ENCODE data around the gene FERMT3. TPM values are rescaled to one million over a fixed set of nuclear protein-coding genes. Genes with fewer than 3 reads are reported as not detected.

The FERMT3 gene
- polyA plus RNA-seq, 1 of the 3 experiments (the other 2 are of a cell fraction), result 1.4 TPM

DNA sequence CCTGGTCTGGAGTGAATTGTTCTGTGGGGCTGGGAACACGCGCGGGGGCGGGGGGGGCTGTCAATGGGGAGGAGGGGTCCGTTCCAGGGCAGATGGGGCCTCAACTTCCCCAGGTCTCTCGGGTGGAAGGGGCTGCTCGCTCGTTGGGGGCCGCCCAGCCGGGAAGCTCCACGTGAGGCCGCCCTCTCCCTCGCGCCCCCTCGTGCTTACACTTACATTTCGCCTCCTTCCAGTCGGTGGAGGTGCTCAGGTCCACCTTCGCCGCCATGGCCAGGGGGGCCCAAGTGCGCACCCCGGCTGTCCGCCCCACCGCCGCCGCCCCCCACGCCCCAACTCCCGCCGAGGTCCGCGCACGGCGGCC, 41.1 kb upstream of the FERMT3 start:
- POLR2A ChIA-PET, result interaction anchor here (0.7 to 1.0 kb wide), 2 partner anchors 16 to 191 kb away, joined by 3 read pairs; partner anchors contain the start of gene COX8A
- no peaks in the 10 kb centered on the region for H4K20me1 ChIP-seq (ENCODE audit: insufficient read depth)
- H3K4me1 ChIP-seq (ENCODE audit: control insufficient read depth in 1 of 2, insufficient read depth in 2 of 2, low read depth in 1 of 2, low read length in 1 of 2), result peaks cover 8 to 15% of the 10 kb centered on the region in 2 experiments; a peak in 3 of 4 replicates
- peak overlapping the region; percentile 95 for H3K4me2 ChIP-seq
- H3K9me2 ChIP-seq, result no peaks in the 10 kb centered on the region
- H3K9me3 ChIP-seq, result no peaks in the 10 kb centered on the region
- H2AFZ ChIP-seq (ENCODE audit: low read depth), result peak overlapping the region; percentile 95
- H3F3A ChIP-seq (replicated peaks; ENCODE audit: insufficient read depth), result peaks cover 4% of the 10 kb centered on the region
- no peaks in the 10 kb centered on the region for H3K36me3 ChIP-seq (replicated peaks in 1 of 2; ENCODE audit: control insufficient read depth in 1 of 2, insufficient read depth in 2 of 2, low read length in 1 of 2)
- DNase-seq, result no peak
- H3K9ac ChIP-seq, result peak overlapping the region; percentile 73
- no peak for TF ChIP-seq RCOR1 (IDR thresholded peaks at IDR 0.05; ENCODE audit: low read length)
- TF ChIP-seq, protein P1, sequence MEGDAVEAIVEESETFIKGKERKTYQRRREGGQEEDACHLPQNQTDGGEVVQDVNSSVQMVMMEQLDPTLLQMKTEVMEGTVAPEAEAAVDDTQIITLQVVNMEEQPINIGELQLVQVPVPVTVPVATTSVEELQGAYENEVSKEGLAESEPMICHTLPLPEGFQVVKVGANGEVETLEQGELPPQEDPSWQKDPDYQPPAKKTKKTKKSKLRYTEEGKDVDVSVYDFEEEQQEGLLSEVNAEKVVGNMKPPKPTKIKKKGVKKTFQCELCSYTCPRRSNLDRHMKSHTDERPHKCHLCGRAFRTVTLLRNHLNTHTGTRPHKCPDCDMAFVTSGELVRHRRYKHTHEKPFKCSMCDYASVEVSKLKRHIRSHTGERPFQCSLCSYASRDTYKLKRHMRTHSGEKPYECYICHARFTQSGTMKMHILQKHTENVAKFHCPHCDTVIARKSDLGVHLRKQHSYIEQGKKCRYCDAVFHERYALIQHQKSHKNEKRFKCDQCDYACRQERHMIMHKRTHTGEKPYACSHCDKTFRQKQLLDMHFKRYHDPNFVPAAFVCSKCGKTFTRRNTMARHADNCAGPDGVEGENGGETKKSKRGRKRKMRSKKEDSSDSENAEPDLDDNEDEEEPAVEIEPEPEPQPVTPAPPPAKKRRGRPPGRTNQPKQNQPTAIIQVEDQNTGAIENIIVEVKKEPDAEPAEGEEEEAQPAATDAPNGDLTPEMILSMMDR (IDR thresholded peaks at IDR 0.05), result peak; percentile 21; the same call in 1 of the 2 replicates
- H3K79me2 ChIP-seq (ENCODE audit: insufficient read depth), result peaks cover 7% of the 10 kb centered on the region; the same call in 1 of the 2 replicates
- H3K4me3 ChIP-seq (ENCODE audit: low read depth in 2 of 2, low read length in 1 of 2), result peak overlapping the region; percentile 66 to 81
- no peaks in the 10 kb centered on the region for H3K27me3 ChIP-seq (ENCODE audit: insufficient read depth)
- CTCF ChIA-PET, result interaction anchor here (0.9 to 7.2 kb wide), 7 partner anchors 14 to 329 kb away, joined by 3 to 61 read pairs (median 6); partner anchors contain the start of genes NUDT22 and TRPT1
- WGBS (ENCODE audit: low lambda C conversion rate), result 0% methylated on average over 1 of the region's 32 CpGs
- peak overlapping the region in 1 of 2 experiments; percentile 56; a peak in 1 of 4 replicates for H3K27ac ChIP-seq (ENCODE audit: low read depth in 2 of 2, low read length in 1 of 2)

DNA sequence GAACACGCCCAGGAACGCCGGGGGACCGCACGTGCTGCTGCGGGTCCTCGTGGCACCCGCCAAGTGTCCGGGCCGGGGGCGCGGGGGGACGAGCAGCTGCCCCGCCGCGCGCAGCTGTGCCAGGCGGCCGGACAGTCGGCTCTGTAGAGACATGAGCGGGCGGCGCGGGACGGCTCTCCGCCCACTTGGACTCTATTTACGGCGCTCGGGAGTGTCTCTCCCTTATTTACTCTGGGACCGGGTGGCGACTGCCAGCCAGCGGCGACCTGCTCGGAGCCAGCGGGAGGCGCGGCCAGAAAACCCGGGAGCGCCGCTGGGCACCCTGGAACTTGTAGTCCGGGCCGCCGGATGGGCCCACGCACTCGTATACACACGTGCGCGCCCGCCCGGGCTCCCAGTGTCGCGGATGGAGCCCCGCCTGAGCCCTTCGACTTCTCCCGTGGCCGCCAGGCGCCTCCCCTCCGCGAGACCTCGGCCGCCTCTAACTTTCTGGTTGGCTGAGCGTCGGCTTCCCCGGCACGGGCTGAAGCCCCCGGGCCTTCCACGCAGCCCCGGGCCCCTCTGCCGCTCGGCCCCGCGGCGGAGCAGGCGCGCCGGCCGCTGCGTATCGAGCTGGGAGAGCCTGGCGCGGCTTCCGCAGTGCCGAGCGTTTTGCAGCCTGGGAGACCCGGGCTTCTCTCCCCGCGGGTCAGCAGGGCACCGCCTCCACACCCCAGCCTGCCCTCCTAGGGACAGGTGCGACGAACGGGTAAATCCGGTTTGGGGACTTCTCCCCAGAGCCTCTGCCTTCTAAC, 40.5 kb upstream of the FERMT3 start, which contains the start of gene MACROD1:
Gene MACROD1, minus strand, starts transcription at position 272 of the 794 bp plus-strand sequence. Its CDS starts 119 bp downstream, at position 153.
- Histone ChIP-seq H3K27ac (ENCODE audit: low read depth in 2 of 2, low read length in 1 of 2) (peak within 1 kb of the TSS; percentile 17 to 77; a peak in 3 of 4 replicates), H3K9ac (peak within 1 kb of the TSS; percentile 73)

More for the DNA sequence above, 40.5 kb upstream of the FERMT3 start, which contains the start of gene MACROD1:
- WGBS (ENCODE audit: low lambda C conversion rate), result 0% methylated on average over 2 of the region's 92 CpGs
- Histone ChIP-seq H3K4me2 (peak within 1 kb of the TSS; percentile 95), H3K36me3 (replicated peaks in 1 of 2; ENCODE audit: control insufficient read depth in 1 of 2, insufficient read depth in 2 of 2, low read length in 1 of 2) (no peaks in the 10 kb centered on the region), H3K9me3 (no peaks in the 10 kb centered on the region), H3K27me3 (ENCODE audit: insufficient read depth) (no peaks in the 10 kb centered on the region), H3K4me3 (ENCODE audit: low read depth in 2 of 2, low read length in 1 of 2) (peak within 1 kb of the TSS; percentile 66 to 81), H3K4me1 (ENCODE audit: control insufficient read depth in 1 of 2, insufficient read depth in 2 of 2, low read depth in 1 of 2, low read length in 1 of 2) (peaks cover 8 to 15% of the 10 kb centered on the region in 2 experiments; a peak in 3 of 4 replicates), H3F3A (replicated peaks; ENCODE audit: insufficient read depth) (peaks cover 4% of the 10 kb centered on the region), H2AFZ (ENCODE audit: low read depth) (peak within 1 kb of the TSS; percentile 95), H4K20me1 (ENCODE audit: insufficient read depth) (no peaks in the 10 kb centered on the region), H3K79me2 (ENCODE audit: insufficient read depth) (peaks cover 7% of the 10 kb centered on the region; the same call in 1 of the 2 replicates), H3K9me2 (no peaks in the 10 kb centered on the region)
- ChIA-PET CTCF (interaction anchor here (0.9 to 7.2 kb wide), 9 partner anchors 15 to 329 kb away, joined by 3 to 61 read pairs (median 5); partner anchors contain the start of genes NUDT22, STIP1 and TRPT1), POLR2A (no interaction called here)
- peak; percentile 96 for DNase-seq
- TF ChIP-seq RAD21 (IDR thresholded peaks at IDR 0.05; ENCODE audit: low read length) (no peak), NFIC (IDR thresholded peaks at IDR 0.05; ENCODE audit: borderline replicate concordance) (0 out of 2 replicates have a peak, but pooled peaks have one; percentile 7), NRF1 (IDR thresholded peaks at IDR 0.05; ENCODE audit: low read depth, low read length) (peak; percentile 22; the same call in 1 of the 2 replicates), ELF1 (IDR thresholded peaks at IDR 0.05) (0 out of 2 replicates have a peak, but pooled peaks have one; percentile 34), YY1 (IDR thresholded peaks at IDR 0.05; ENCODE audit: low read depth) (no peak), RXRA (IDR thresholded peaks at IDR 0.05; ENCODE audit: borderline replicate concordance, low read depth) (no peak), MXI1 (IDR thresholded peaks at IDR 0.05; ENCODE audit: low read depth, low read length) (peak; percentile 75), SIN3A (IDR thresholded peaks at IDR 0.05; ENCODE audit: borderline replicate concordance, low read depth, low read length) (peak; percentile 32; the same call in 1 of the 2 replicates), TCF12 (IDR thresholded peaks at IDR 0.05) (0 out of 2 replicates have a peak, but pooled peaks have one; percentile 26), POLR2AphosphoS5 (IDR thresholded peaks at IDR 0.05; ENCODE audit: low read depth, low read length) (peak; percentile 55; the same call in 1 of the 2 replicates)
- TF ChIP-seq, protein P2, sequence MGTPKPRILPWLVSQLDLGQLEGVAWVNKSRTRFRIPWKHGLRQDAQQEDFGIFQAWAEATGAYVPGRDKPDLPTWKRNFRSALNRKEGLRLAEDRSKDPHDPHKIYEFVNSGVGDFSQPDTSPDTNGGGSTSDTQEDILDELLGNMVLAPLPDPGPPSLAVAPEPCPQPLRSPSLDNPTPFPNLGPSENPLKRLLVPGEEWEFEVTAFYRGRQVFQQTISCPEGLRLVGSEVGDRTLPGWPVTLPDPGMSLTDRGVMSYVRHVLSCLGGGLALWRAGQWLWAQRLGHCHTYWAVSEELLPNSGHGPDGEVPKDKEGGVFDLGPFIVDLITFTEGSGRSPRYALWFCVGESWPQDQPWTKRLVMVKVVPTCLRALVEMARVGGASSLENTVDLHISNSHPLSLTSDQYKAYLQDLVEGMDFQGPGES (IDR thresholded peaks at IDR 0.05; ENCODE audit: low read depth, low read length), result no peak
- TF ChIP-seq, protein P3, sequence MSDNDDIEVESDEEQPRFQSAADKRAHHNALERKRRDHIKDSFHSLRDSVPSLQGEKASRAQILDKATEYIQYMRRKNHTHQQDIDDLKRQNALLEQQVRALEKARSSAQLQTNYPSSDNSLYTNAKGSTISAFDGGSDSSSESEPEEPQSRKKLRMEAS (IDR thresholded peaks at IDR 0.05; ENCODE audit: low read depth), result peak; percentile 69
- TF ChIP-seq, protein P4, sequence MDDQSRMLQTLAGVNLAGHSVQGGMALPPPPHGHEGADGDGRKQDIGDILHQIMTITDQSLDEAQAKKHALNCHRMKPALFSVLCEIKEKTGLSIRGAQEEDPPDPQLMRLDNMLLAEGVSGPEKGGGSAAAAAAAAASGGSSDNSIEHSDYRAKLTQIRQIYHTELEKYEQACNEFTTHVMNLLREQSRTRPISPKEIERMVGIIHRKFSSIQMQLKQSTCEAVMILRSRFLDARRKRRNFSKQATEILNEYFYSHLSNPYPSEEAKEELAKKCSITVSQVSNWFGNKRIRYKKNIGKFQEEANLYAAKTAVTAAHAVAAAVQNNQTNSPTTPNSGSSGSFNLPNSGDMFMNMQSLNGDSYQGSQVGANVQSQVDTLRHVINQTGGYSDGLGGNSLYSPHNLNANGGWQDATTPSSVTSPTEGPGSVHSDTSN (IDR thresholded peaks at IDR 0.05), result 0 out of 2 replicates have a peak, but pooled peaks have one; percentile 3

Data from SK-N-SH (cell line).